K562 (cell line): ENCODE data around the gene NAXE. TPM values are rescaled to one million over a fixed set of nuclear protein-coding genes. Genes with fewer than 3 reads are reported as not detected.

Experiments used
- BRD4 ChIP-seq: fragments of 200-600 bp; sonication (generic); IDR thresholded peaks from 2 replicates; pipeline ENCODE4 v1.6.1; 2017; ENCODE audit warnings: inconsistent platforms
- ELF1 ChIP-seq: fragments of 200-800 bp; sonication (Bioruptor generic); IDR thresholded peaks from 2 replicates; pipeline ENCODE4 v1.6.1; 2016; ENCODE audit warnings: missing genetic modification characterization, missing compliant biosample characterization
- FOXA3 ChIP-seq, 2 experiments: fragments of 450-650 bp in 1 of 2; sonication (generic) in 1 of 2; formaldehyde crosslinking; IDR thresholded peaks in 1 of 2; conservative IDR thresholded peaks in 1 of 2; 2 replicates each; pipeline versions ENCODE4 v1.4.0 to v1.8.0; 2020 to 2022; ENCODE audit warnings: mild to moderate bottlenecking in 2 of 2, missing genetic modification reagents in 1 of 2
- MAZ ChIP-seq, 2 experiments: fragments of 450-650 bp in 1 of 2; sonication (generic) in 1 of 2; formaldehyde crosslinking; IDR thresholded peaks in 1 of 2; conservative IDR thresholded peaks in 1 of 2; 2 replicates each; pipeline versions ENCODE4 v1.4.0 to v1.5.0; 2020; ENCODE audit warnings: mild to moderate bottlenecking in 1 of 2, missing genetic modification reagents in 1 of 2
- SNRNP70 ChIP-seq: fragments of 200-400 bp; formaldehyde crosslinking; optimal IDR thresholded peaks from 2 replicates; pipeline ENCODE3; 2017; ENCODE audit warnings: low read depth, low read length
- ZNF609 ChIP-seq: sonication (generic); formaldehyde crosslinking; IDR thresholded peaks from 2 replicates; pipeline ENCODE4 v1.8.1; 2023; ENCODE audit warnings: missing genetic modification reagents, mild to moderate bottlenecking, borderline replicate concordance
- polyA plus RNA-seq, 8 experiments: library from polyadenylated mRNA; depleted of rRNA in 4 of 8; stranded (reverse) in 5 of 8; unstranded in 3 of 8; fragments of >200 nt; fragmentation: Nextera tagmentation in 2 of 8; fragmentation: Illumina TruSeq in 1 of 8; extraction: Ambion mirVana in 2 of 8; extraction: Trizol in 1 of 8; gene quantifications; 2 replicates each; pipeline versions ENCODE4 v1.2.1 to v1.2.3, GENCODE V29; 2011 to 2014; ENCODE audit warnings: inconsistent platforms in 1 of 8, missing spikeins in 1 of 8
- total RNA-seq, 7 experiments: library from RNA; depleted of rRNA in 6 of 7; stranded (reverse); fragments of >200 nt in 6 of 7; fragmentation: Illumina TruSeq in 2 of 7; extraction: Trizol in 2 of 7; gene quantifications; 2 replicates each; pipeline versions ENCODE4 v1.2.1 to v1.2.3, GENCODE V29; 2011 to 2021; ENCODE audit warnings: low replicate concordance in 1 of 7

NAXE gene
- total and polyA plus RNA-seq, 9 of the 15 experiments (the other 6 are each of a cell fraction or from before 2014, with no cell fraction given) = 27.3 to 137 (median 90.0) TPM

- TF ChIP-seq ELF1 = no peak
- TF ChIP-seq ZNF609 (CRISPR knock-in tag) = no peak
- no peak for TF ChIP-seq FOXA3 (CRISPR knock-in tag; conservative IDR thresholded peaks at IDR 0.05 in 1 of 2, IDR thresholded peaks at IDR 0.05 in 1 of 2)
- no peak for TF ChIP-seq MAZ (CRISPR knock-in tag; conservative IDR thresholded peaks at IDR 0.05 in 1 of 2, IDR thresholded peaks at IDR 0.05 in 1 of 2)
- TF ChIP-seq SNRNP70 = no peak
- TF ChIP-seq BRD4 = no peak
Observed at GRCh38 chr1:156553860-156554485, 37.6 kb upstream of the NAXE start (continued).
